SH-SY5Y (cell line): ENCODE data around the gene MYLK.

Experiments
- GATA2 ChIP-seq: IDR thresholded peaks from 2 replicates; pipeline ENCODE4 v1.6.1; 2011; ENCODE audit warnings: mild to moderate bottlenecking, low read depth, low read length
- GATA3 ChIP-seq: IDR thresholded peaks from 2 replicates; pipeline ENCODE4 v1.6.1; 2011; ENCODE audit warnings: low read depth, mild to moderate bottlenecking, low read length, moderate library complexity

Gene MYLK

GRCh38 chr3:123755085-123755484 is 129.0 kb downstream of the MYLK start:
- TF ChIP-seq GATA3 (no peak), GATA2 (no peak)

GRCh38 chr3:123753286-123753685 is 130.8 kb downstream of the MYLK start:
- no peak for TF ChIP-seq GATA2

GRCh38 chr3:123752228-123752627 is 131.9 kb downstream of the MYLK start:
- no peak for TF ChIP-seq GATA3
- TF ChIP-seq GATA2, result no peak

GRCh38 chr3:123751433-123751832 is 132.7 kb downstream of the MYLK start:
- TF ChIP-seq GATA3 (peak; percentile 40; the same call in 1 of the 2 replicates), GATA2 (no peak)

GRCh38 chr3:123750659-123751420 is 133.3 kb downstream of the MYLK start:
- TF ChIP-seq GATA3 (no peak), GATA2 (no peak)

- no peak for TF ChIP-seq GATA3
- no peak for TF ChIP-seq GATA2
These were observed 133.9 kb downstream of the MYLK start for GRCh38 chr3:123750209-123750608.

GRCh38 chr3:123749711-123750110 is 134.4 kb downstream of the MYLK start:
- TF ChIP-seq GATA3 (no peak), GATA2 (no peak)

GRCh38 chr3:123745184-123745855 is 138.8 kb downstream of the MYLK start:
- no peak for TF ChIP-seq GATA3
- TF ChIP-seq GATA2, result no peak

- TF ChIP-seq GATA3 (no peak), GATA2 (no peak)
These were observed 140.1 kb downstream of the MYLK start for GRCh38 chr3:123744064-123744463.

- TF ChIP-seq GATA3 (no peak), GATA2 (no peak)
These were observed 141.0 kb downstream of the MYLK start for GRCh38 chr3:123743121-123743520.

- no peak for TF ChIP-seq GATA2
- no peak for TF ChIP-seq GATA3
These were observed 143.1 kb downstream of the MYLK start for GRCh38 chr3:123741041-123741511.

- TF ChIP-seq GATA2, result no peak
- no peak for TF ChIP-seq GATA3
These were observed 143.7 kb downstream of the MYLK start for GRCh38 chr3:123740391-123740822.

GRCh38 chr3:123739754-123740153 is 144.4 kb downstream of the MYLK start:
- TF ChIP-seq GATA2 (no peak), GATA3 (no peak)

- no peak for TF ChIP-seq GATA3
- TF ChIP-seq GATA2, result no peak
These were observed 145.0 kb downstream of the MYLK start for GRCh38 chr3:123739106-123739505.

GRCh38 chr3:123737168-123737567 is 147.0 kb downstream of the MYLK start:
- no peak for TF ChIP-seq GATA3
- TF ChIP-seq GATA2, result no peak

GRCh38 chr3:123735456-123735855 is 148.7 kb downstream of the MYLK start:
- TF ChIP-seq GATA3 (no peak), GATA2 (no peak)
